ENCODE data around the gene CNTNAP2.

Gene CNTNAP2

GRCh38 chr7:147813316-147813715 lies 1696.7 kb downstream of the CNTNAP2 start:
- no peak for DNase-seq

GRCh38 chr7:147818317-147818716 lies 1701.7 kb downstream of the CNTNAP2 start:
- no peak for DNase-seq

- DNase-seq, result no peak
Measured at GRCh38 chr7:147824671-147825070, 1708.1 kb downstream of the CNTNAP2 start.

GRCh38 chr7:147829016-147829415 lies 1712.4 kb downstream of the CNTNAP2 start:
- no peak for DNase-seq

DNA sequence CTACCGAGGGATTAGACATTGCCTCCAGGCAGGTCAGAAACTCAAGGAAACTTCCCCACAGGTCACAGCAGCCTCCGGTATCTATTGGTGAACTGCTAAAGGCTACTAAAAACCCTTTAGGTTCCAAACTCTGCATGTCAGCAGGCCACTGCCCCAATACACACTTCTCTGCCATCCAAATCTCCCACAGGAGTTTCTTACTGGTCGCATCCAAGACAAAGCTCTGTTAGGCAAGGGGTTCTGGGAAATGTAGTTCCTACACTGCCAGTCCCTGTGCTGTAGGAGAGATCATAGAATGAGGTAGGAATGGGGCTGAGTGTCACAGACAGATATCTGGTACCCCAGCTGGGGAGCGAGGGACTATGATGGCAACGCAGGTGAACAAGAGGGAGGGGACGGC lies 1717.0 kb downstream of the CNTNAP2 start:
- no peak for DNase-seq

DNA sequence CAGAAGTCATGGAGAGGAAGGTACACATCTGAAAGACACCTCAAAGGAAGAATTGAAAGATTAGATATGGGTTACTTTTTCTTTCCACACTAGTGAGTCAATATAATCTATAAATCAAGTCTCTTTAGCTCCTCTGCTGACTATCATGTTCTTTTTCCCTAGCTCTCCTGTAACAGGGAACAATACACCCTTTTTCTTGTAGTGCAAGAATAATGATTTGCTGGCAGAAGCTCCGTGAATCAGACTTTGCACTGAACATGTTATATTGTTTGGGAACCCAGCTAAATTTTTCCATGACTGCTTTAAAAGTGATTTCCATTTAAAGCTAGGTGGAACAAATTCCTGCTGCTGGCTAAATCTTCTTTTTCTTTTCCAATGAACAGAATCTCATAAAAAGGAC lies 1717.4 kb downstream of the CNTNAP2 start:
- DNase-seq, result no peak

- no peak for DNase-seq
Measured at GRCh38 chr7:147852833-147853232, 1736.2 kb downstream of the CNTNAP2 start.

DNA sequence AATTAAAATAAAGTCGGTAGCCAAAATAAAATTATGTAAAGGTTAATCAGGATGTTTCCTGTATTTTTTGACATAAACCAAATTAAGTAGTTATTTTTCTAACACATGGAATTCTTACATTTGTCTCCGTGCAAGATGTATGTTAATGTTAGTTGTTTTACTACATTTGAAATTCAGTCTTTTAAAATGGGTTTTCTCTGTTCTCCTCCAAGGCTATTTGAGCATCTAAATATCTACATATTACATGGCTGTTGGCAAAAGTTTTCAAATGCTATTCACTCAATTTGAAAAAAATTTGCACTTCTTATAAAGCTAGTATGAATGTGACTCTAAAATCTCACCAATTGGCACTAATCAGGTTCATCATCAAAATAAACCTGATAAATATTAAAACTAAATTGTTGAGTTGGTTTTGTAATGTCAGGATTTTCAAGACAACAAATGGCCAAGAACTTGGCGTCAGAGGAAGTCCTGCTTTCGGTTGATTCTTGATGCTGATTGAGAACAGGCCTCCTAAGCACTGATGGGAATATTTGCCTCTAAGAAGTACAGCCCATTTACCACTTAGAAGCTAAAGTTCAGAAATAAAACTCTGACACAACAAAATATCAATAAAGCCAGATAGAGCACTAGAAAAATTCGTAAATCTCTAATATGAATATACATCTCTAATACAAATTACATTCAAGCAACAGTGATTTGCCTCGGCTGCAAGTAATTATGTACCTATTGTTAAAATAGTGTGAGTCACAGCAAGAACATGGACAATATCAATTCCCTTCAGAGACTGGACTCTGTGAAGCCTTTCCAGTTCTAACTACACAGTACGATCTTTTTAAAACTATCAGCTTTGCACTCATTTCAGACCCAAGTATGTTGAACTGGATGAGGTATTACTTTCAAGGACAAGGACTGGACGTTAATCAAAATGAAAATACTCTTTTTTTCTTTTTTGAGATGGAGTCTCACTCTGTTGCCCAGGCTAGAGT lies 1740.8 kb downstream of the CNTNAP2 start:
- no peak for DNase-seq

- DNase-seq, result no peak
Measured at GRCh38 chr7:147858421-147858820, 1741.8 kb downstream of the CNTNAP2 start.

DNA sequence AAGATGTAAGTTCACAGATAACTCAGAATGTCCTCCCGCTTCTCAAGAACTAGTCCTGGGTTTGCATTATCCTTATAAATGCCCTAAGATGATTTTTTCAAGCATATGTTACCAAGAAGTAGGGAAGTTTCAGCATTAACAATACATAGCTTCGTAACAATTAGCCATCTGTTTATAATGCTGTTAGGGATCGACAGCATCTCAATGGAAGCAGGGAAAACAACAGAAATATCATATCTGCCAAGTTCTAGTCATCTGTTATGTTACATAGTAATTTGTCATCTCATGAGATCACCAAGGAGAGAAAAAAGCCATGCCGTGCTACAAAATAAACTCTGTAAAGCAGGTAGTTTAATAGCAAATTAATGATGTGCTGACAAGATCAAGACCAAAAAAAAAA lies 1742.4 kb downstream of the CNTNAP2 start:
- no peak for DNase-seq

DNA sequence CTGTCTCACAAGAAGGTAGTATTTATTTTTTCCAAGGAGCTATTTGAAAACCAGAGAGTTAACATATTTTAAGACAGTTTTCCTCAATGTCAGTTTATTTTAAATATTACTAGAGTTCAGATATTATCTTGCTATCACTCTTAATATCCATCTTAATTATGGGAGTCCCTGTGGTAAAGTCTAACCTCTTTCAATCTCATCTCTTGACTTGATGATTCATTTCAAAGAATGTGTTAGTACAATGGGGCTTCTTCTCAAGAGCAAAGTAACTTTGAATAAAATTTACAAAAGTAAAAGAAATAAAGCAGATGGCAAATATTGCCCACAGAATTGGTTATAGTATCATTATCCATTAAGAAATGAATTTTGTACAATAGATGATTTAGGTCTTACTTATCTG lies 1742.9 kb downstream of the CNTNAP2 start:
- no peak for DNase-seq

DNA sequence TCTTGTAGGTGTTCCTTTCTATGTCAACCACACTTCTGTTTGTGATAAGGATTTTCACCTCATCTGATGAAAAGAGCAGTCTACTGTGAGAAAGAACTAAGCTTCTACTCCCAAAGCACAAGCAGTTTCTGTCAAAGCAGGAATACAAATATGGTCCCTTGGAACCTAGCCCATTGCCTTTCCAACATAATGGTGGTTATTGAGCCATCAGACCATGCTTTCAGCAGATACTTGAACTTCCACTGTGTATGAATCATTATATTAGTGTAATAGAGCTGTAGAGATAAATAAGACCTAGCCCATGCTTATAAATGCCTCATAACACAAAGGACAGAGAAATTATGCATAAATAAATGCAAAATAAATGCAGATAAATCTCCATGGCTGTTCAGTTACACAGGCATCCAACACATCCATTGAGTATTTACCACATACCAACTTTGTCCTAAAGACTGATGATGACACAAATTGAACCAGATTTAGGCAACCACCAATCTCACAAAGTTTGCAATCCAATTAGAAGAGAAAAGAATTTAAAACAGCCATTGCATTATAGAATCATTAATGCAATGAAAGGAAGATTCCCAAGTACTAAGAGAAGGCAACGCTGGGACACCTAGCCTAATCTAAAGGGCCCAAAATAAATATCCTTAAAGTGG lies 1744.6 kb downstream of the CNTNAP2 start:
- DNase-seq, result no peak

DNA sequence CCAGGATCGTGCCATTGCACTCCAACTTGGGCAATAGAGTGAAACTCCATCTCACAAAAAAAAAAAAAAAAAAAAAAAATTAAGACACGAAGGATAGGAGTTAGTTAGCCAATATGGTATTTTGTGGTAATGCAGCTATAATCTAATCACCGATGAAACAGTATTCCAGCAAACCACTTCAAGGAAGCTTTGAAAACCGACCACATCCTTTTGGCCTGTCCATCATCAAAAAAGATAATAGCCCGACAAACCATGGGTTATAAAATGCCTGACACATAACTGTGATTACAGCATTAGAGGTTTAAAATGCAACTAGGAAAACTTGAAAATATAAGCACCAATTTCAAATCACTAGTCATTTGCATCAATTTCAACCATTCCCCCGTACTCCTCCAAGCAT lies 1745.3 kb downstream of the CNTNAP2 start:
- no peak for DNase-seq

- DNase-seq, result no peak
Measured at GRCh38 chr7:147869456-147869855, 1752.9 kb downstream of the CNTNAP2 start.

GRCh38 chr7:147878912-147879661 lies 1762.5 kb downstream of the CNTNAP2 start:
- no peak for DNase-seq

GRCh38 chr7:147885869-147886268 lies 1769.3 kb downstream of the CNTNAP2 start:
- no peak for DNase-seq

GRCh38 chr7:147894271-147894670 lies 1777.7 kb downstream of the CNTNAP2 start:
- no peak for DNase-seq

DNA sequence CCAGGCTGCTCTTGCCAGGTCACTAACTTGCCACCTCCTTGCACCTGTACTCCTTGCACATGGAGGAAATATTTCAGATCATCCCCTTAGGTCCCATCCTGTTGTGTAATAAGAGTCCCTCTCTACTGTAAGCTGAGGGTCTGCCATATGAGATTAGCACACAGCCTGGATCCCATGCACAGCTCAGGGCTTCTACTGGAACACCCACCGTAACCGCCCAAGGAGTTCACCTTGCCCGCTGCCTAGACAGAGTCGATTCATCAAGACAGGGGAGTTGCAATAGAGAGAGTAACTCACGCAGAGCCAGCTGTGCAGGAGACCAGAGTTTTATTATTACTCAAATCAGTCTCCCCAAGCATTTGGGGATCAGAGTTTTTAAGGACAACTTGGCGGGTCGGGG lies 1779.5 kb downstream of the CNTNAP2 start:
- DNase-seq, result no peak

DNA sequence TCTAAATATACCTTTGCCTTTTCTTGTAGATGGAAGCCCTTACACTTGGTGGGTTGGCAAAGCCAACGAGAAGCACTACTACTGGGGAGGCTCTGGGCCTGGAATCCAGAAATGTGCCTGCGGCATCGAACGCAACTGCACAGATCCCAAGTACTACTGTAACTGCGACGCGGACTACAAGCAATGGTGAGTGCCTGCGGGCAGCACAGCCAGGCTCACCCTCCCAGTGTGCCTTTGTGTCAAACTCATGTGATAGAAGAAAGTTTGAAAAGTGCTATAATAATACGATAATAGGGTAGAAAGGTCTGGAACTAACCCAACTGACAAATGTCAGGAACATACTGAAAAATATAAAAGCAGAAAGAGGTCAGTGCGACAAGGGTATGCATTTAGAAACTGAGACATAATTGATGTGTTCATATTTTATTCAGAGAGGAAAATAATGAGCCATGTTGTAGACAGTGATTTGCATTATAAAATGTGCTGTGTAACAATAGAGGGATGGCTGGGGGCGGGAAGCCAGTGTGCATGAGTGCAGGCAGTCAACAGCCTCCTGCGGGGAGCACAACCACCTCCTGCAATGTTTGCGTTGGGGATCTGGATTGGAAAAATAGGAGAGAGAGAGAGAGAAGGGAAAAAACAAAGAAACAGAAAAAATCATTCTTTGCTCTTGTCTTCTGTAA lies 1787.1 kb downstream of the CNTNAP2 start:
- DNase-seq, result no peak

DNA sequence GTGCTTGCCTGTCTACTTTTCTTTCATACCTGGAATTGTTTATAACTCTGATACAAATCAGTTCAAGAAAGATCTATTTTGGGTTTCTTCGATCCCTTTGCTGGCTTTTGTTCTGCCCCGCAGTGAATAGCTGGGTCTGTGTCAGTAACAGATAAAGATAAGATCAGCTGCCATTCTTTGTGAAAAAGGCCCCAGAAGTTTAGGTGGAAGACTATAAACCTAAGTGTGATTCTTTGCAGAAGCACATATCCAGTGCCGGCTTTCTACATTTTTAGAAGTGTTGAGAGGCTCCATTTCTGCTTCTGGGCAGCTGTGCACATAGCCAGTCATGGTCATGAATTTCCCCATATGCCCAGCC lies 1787.6 kb downstream of the CNTNAP2 start:
- DNase-seq, result no peak

DNA sequence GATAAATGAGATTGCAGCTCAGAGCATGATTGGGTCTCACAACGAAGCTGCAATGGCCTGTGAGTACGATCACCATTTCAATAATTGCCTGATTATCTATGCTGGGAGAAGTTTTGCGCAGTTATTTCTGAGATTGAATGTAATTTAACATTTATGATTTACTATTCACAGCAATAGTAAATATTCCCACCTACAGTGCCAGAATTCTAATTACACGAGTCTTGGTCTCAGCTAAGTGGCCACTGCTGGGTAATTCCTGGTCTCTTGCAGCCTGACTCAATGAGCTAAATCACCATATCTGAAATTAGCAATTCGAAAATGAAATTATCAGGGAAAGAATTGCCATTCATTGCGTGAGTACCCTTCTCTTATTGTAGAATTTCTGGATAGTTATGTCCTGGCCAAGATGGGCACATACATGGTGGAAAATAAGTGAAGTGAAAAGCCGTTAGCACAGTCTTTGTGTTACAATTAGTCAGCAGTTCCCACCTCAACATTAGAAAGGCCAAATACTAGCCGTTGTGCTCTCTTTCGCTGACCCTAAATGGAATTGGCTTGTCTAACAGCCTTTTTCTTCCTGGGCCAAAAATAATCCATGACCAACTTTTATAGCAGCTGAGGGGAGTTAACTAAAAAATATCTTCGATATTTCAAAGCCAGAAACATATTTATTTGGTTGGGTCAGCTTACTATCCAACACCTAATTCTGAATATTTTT lies 1793.0 kb downstream of the CNTNAP2 start:
- no peak for DNase-seq

- peak; percentile 1 for DNase-seq
Measured at GRCh38 chr7:147911201-147911601, 1794.6 kb downstream of the CNTNAP2 start.

Data from hematopoietic multipotent progenitor cell treated with erythropoietin and hydrocortisone succinate and interleukin-3 and kit ligand, for 8 days (in vitro differentiated cells).